Hepatocyte (in vitro differentiated cells): ENCODE measurements around the gene KRT32. TPM values are rescaled to one million over a fixed set of nuclear protein-coding genes. Genes with fewer than 3 reads are reported as not detected.

Experiments used
- DNase-seq: peaks from one replicate; pipeline ENCODE4 v3.0.0-alpha.2; 2016; ENCODE audit warnings: low spot score
- H2AFZ ChIP-seq: fragments of 200-600 bp; sonication (generic); 2 replicates; pipeline ENCODE4 v1.6.0; 2016; ENCODE audit warnings: antibody characterized with exemption, mild to moderate bottlenecking
- H3K27ac ChIP-seq: fragments of 200-600 bp; sonication (generic); 2 replicates; pipeline ENCODE4 v1.5.1; 2016; ENCODE audit warnings: mild to moderate bottlenecking
- H3K27me3 ChIP-seq: fragments of 200-600 bp; sonication (generic); 2 replicates; pipeline ENCODE4 v1.6.1; 2016
- H3K36me3 ChIP-seq: fragments of 200-600 bp; sonication (generic); replicated peaks from 2 replicates; pipeline ENCODE4 v1.5.1; 2016; ENCODE audit warnings: low read depth; ENCODE audit not compliant: insufficient read depth
- H3K4me1 ChIP-seq: fragments of 200-600 bp; sonication (generic); 2 replicates; pipeline ENCODE4 v1.5.1; 2016; ENCODE audit warnings: mild to moderate bottlenecking, moderate library complexity; ENCODE audit not compliant: insufficient read depth
- H3K4me2 ChIP-seq: fragments of 200-600 bp; sonication (generic); 2 replicates; pipeline ENCODE4 v1.6.0; 2016
- H3K4me3 ChIP-seq: fragments of 200-600 bp; sonication (generic); 2 replicates; pipeline ENCODE4 v1.5.1; 2016; ENCODE audit warnings: mild to moderate bottlenecking
- H3K79me2 ChIP-seq: fragments of 200-600 bp; sonication (generic); 2 replicates; pipeline ENCODE4 v1.6.0; 2017; ENCODE audit warnings: mild to moderate bottlenecking
- H3K9me2 ChIP-seq: fragments of 200-600 bp; sonication (generic); replicated peaks from 2 replicates; pipeline ENCODE4 v1.6.0; 2017; ENCODE audit warnings: mild to moderate bottlenecking; ENCODE audit not compliant: insufficient read depth
- H3K9me3 ChIP-seq: fragments of 200-600 bp; sonication (generic); 2 replicates; pipeline ENCODE4 v1.5.1; 2016; ENCODE audit warnings: low read depth, mild to moderate bottlenecking
- H4K20me1 ChIP-seq: fragments of 200-600 bp; sonication (generic); 2 replicates; pipeline ENCODE4 v1.6.0; 2016; ENCODE audit warnings: mild to moderate bottlenecking; ENCODE audit not compliant: insufficient read depth, poor library complexity, severe bottlenecking
- EZH2 ChIP-seq: fragments of 200-600 bp; sonication (generic); IDR thresholded peaks from 2 replicates; pipeline ENCODE4 v1.6.1; 2016; ENCODE audit warnings: antibody characterized with exemption, mild to moderate bottlenecking, borderline replicate concordance
- EZH2phosphoT487 ChIP-seq: fragments of 200-600 bp; sonication (generic); IDR thresholded peaks from one replicate; pipeline ENCODE4 v1.6.1; 2018; ENCODE audit warnings: antibody characterized with exemption, mild to moderate bottlenecking, low read depth, moderate library complexity; ENCODE audit not compliant: unreplicated experiment, severe bottlenecking
- WGBS: methylation state at CpG from one replicate; pipeline ENCODE4 v1.1.6; 2016; ENCODE audit warnings: low lambda C conversion rate; ENCODE audit errors: missing lambda C conversion rate; 5-methylcytosine and 5-hydroxymethylcytosine counted together
- polyA plus RNA-seq: library from polyadenylated mRNA; unstranded; fragments of >200 nt; fragmentation: Nextera tagmentation; extraction: Ambion mirVana; gene quantifications from 2 replicates; pipeline ENCODE4 v1.2.1, GENCODE V29; 2016
- total RNA-seq: library from RNA; depleted of rRNA; stranded (reverse); fragments of >200 nt; gene quantifications from 2 replicates; pipeline ENCODE4 v1.2.3, GENCODE V29; 2014
- TF ChIP-seq, protein P1 (sequence below): fragments of 200-600 bp; sonication (generic); IDR thresholded peaks from 2 replicates; pipeline ENCODE4 v1.5.1; 2016; ENCODE audit warnings: antibody characterized with exemption, mild to moderate bottlenecking; ENCODE audit not compliant: poor library complexity

KRT32 gene
- total and polyA plus RNA-seq, 2 experiments from 2014 or later = not detected

- Histone ChIP-seq H3K4me2 (no peak overlapping the region), H3K9me3 (no peaks in the 10 kb centered on the region), H3K27ac (no peak overlapping the region), H3K36me3 (no peaks in the 10 kb centered on the region), H3K9me2 (no peaks in the 10 kb centered on the region), H3K4me1 (peaks cover 14% of the 10 kb centered on the region), H2AFZ (no peak overlapping the region), H3K27me3 (no peaks in the 10 kb centered on the region), H3K79me2 (no peaks in the 10 kb centered on the region), H4K20me1 (no peaks in the 10 kb centered on the region), H3K4me3 (no peak overlapping the region)
- TF ChIP-seq EZH2phosphoT487 (no peak), EZH2 (no peak)
- TF ChIP-seq, protein P1, sequence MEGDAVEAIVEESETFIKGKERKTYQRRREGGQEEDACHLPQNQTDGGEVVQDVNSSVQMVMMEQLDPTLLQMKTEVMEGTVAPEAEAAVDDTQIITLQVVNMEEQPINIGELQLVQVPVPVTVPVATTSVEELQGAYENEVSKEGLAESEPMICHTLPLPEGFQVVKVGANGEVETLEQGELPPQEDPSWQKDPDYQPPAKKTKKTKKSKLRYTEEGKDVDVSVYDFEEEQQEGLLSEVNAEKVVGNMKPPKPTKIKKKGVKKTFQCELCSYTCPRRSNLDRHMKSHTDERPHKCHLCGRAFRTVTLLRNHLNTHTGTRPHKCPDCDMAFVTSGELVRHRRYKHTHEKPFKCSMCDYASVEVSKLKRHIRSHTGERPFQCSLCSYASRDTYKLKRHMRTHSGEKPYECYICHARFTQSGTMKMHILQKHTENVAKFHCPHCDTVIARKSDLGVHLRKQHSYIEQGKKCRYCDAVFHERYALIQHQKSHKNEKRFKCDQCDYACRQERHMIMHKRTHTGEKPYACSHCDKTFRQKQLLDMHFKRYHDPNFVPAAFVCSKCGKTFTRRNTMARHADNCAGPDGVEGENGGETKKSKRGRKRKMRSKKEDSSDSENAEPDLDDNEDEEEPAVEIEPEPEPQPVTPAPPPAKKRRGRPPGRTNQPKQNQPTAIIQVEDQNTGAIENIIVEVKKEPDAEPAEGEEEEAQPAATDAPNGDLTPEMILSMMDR = no peak
- 88% methylated on average over 5 of the region's 5 CpGs for WGBS
- DNase-seq = no peak
These were observed 46.0 kb upstream of the KRT32 start for GRCh38 chr17:41513168-41513547.

DNA sequence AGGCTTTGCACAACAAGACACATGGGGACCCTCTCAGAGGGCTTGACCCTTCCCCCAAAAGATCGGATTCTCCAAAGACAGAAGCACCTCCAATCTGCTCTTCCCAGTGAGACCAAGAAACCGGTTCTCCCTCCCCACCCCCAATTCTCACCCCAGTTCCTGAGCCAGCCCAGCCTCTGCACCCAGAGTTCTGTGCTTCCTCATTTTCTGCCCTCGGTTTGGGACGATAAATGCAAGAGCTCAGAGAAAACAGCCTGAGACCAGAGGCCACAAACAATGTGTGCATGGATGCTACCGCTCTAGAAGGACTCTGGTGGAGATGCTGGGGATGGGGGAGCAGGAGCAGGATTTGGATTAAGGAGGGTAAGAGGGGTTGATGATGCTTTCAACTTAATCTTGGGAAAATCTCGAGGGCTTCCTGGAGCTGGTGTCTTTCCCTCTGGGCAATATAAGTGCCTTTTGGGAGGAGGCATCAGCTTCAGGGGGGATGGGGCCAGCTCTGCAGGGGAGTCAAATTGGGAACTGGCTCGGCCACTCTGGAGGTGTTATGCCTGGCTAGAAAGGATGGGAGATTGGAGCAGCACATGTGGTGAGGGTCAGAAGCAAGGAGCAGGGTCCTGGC is 45.5 kb upstream of the KRT32 start:
- no peak overlapping the region for H2AFZ ChIP-seq
- H3K27me3 ChIP-seq = no peaks in the 10 kb centered on the region
- no peak overlapping the region for H3K4me3 ChIP-seq
- no peaks in the 10 kb centered on the region for H4K20me1 ChIP-seq
- peaks cover 14% of the 10 kb centered on the region for H3K4me1 ChIP-seq
- WGBS = 75% methylated on average over 7 of the region's 7 CpGs
- no peaks in the 10 kb centered on the region for H3K9me2 ChIP-seq
- H3K79me2 ChIP-seq = no peaks in the 10 kb centered on the region
- no peak overlapping the region for H3K4me2 ChIP-seq
- no peaks in the 10 kb centered on the region for H3K36me3 ChIP-seq
- no peak for TF ChIP-seq EZH2
- TF ChIP-seq EZH2phosphoT487 = no peak
- TF ChIP-seq, protein P1 = no peak
- H3K9me3 ChIP-seq = no peaks in the 10 kb centered on the region
- H3K27ac ChIP-seq = no peak overlapping the region
- DNase-seq = no peak

DNA sequence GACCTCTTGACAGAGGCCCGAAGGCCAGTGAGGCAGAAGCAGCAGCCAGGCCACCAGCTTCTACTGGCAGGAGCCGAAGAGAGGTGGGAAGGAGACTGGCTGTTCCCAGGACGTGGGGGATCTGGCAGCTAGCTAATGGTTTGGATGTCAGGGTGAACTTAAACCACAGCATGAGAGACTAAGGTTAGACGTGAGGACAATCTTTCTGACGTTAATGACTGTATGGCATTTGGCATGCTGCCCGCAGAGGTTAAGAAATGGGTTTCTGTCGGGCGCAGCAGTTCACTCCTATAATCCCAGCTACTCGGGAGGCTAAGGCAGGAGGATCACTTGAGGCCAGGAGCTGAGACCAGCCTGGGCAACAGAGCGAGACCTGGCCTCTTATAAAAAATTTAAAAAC is 44.5 kb upstream of the KRT32 start:
- Histone ChIP-seq H4K20me1 (no peaks in the 10 kb centered on the region), H3K4me2 (no peak overlapping the region), H3K4me1 (peaks cover 21% of the 10 kb centered on the region), H3K79me2 (no peaks in the 10 kb centered on the region), H3K27me3 (no peaks in the 10 kb centered on the region), H3K36me3 (no peaks in the 10 kb centered on the region), H3K9me3 (no peaks in the 10 kb centered on the region), H3K4me3 (no peak overlapping the region), H3K27ac (no peak overlapping the region), H2AFZ (no peak overlapping the region), H3K9me2 (no peaks in the 10 kb centered on the region)
- TF ChIP-seq EZH2 (no peak), EZH2phosphoT487 (no peak)
- TF ChIP-seq, protein P1 = no peak
- DNase-seq = no peak
- WGBS = 89% methylated on average over 10 of the region's 10 CpGs
